Liver (tissue), 2 donors: ENCODE results near the gene CPZ.

Experiments used
- TF ChIP-seq, protein P1 (sequence below): fragments of 150-350 bp; IDR thresholded peaks from 2 replicates; pipeline ENCODE4 v1.5.1; 2017; ENCODE audit warnings: improper control_type of control experiment, low read depth, low read length; ENCODE audit not compliant: missing input control
- TF ChIP-seq, protein P2 (sequence below): IDR thresholded peaks from 2 replicates; pipeline ENCODE4 v1.6.1; 2016; ENCODE audit warnings: antibody characterized with exemption
- donor health status: healthy.

- TF ChIP-seq, protein P1, sequence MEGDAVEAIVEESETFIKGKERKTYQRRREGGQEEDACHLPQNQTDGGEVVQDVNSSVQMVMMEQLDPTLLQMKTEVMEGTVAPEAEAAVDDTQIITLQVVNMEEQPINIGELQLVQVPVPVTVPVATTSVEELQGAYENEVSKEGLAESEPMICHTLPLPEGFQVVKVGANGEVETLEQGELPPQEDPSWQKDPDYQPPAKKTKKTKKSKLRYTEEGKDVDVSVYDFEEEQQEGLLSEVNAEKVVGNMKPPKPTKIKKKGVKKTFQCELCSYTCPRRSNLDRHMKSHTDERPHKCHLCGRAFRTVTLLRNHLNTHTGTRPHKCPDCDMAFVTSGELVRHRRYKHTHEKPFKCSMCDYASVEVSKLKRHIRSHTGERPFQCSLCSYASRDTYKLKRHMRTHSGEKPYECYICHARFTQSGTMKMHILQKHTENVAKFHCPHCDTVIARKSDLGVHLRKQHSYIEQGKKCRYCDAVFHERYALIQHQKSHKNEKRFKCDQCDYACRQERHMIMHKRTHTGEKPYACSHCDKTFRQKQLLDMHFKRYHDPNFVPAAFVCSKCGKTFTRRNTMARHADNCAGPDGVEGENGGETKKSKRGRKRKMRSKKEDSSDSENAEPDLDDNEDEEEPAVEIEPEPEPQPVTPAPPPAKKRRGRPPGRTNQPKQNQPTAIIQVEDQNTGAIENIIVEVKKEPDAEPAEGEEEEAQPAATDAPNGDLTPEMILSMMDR, result no peak
- TF ChIP-seq, protein P2, sequence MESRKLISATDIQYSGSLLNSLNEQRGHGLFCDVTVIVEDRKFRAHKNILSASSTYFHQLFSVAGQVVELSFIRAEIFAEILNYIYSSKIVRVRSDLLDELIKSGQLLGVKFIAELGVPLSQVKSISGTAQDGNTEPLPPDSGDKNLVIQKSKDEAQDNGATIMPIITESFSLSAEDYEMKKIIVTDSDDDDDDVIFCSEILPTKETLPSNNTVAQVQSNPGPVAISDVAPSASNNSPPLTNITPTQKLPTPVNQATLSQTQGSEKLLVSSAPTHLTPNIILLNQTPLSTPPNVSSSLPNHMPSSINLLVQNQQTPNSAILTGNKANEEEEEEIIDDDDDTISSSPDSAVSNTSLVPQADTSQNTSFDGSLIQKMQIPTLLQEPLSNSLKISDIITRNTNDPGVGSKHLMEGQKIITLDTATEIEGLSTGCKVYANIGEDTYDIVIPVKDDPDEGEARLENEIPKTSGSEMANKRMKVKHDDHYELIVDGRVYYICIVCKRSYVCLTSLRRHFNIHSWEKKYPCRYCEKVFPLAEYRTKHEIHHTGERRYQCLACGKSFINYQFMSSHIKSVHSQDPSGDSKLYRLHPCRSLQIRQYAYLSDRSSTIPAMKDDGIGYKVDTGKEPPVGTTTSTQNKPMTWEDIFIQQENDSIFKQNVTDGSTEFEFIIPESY, result no peak
Observed at GRCh38 chr4:8574796-8575370, 17.7 kb upstream of the CPZ start.
